Esophagus muscularis mucosa (tissue), 4 donors: ENCODE data around the gene FFAR2. TPM values are rescaled to one million over a fixed set of nuclear protein-coding genes. Genes with fewer than 3 reads are reported as not detected.
"Not testable (repeated sequence)": the region's sequence is repeated elsewhere in the genome, so short reads cannot be mapped to it uniquely, and the experiment has no call there.

Experiments
- DNase-seq: peaks from one replicate; pipeline ENCODE4 v3.0.0-alpha.2; 2017; ENCODE audit errors: extremely low spot score
- H3K27ac ChIP-seq, 4 donors: fragments of 200-600 bp; sonication (generic); replicated peaks in 1 of 4; 1 replicate in 3 of 4; 2 replicates in 1 of 4; pipeline ENCODE4 v1.5.1; 2016 to 2019; ENCODE audit warnings: mild to moderate bottlenecking in 1 of 4
- H3K27me3 ChIP-seq, 4 donors: fragments of 200-600 bp; sonication (generic); one replicate each; pipeline versions ENCODE4 v1.5.1 to v1.6.0; 2016 to 2019
- H3K36me3 ChIP-seq, 4 donors: fragments of 200-600 bp; sonication (generic); one replicate each; pipeline ENCODE4 v1.5.1; 2016 to 2019
- H3K4me1 ChIP-seq, 4 donors: fragments of 200-600 bp; sonication (generic); one replicate each; pipeline ENCODE4 v1.5.1; 2016 to 2019
- H3K4me3 ChIP-seq, 4 donors: fragments of 200-600 bp; sonication (generic); 1 replicate in 2 of 4; 2 replicates in 2 of 4; pipeline ENCODE4 v1.5.1; 2016 to 2019; ENCODE audit warnings: mild to moderate bottlenecking in 4 of 4, moderate library complexity in 1 of 4
- H3K9me3 ChIP-seq, 4 donors: fragments of 200-600 bp; sonication (generic); 1 replicate in 3 of 4; 2 replicates in 1 of 4; pipeline ENCODE4 v1.5.1; 2016 to 2019
- EP300 ChIP-seq: sonication (generic); formaldehyde crosslinking; IDR thresholded peaks from one replicate; pipeline ENCODE4 v1.6.1; 2017; ENCODE audit warnings: antibody characterized with exemption
- POLR2A ChIP-seq: fragments of 450-650 bp; IDR thresholded peaks from one replicate; pipeline ENCODE4 v1.6.1; 2017; ENCODE audit warnings: antibody characterized with exemption, moderate library complexity, mild to moderate bottlenecking, low read depth
- POLR2AphosphoS5 ChIP-seq, 2 donors: sonication (generic); formaldehyde crosslinking; IDR thresholded peaks; one replicate each; pipeline ENCODE4 v1.6.1; 2017; ENCODE audit warnings: antibody characterized with exemption in 2 of 2
- WGBS: methylation state at CpG from one replicate; pipeline ENCODE4 v1.1.5; 2018; 5-methylcytosine and 5-hydroxymethylcytosine counted together
- intact Hi-C: fragments of 100-400 bp; cut with DNase I; formaldehyde crosslinking; loops from one replicate; pipeline ENCODE4 v1.15.1; 2023
- total RNA-seq, 4 donors: library from RNA; depleted of rRNA; stranded (reverse); fragments of >200 nt; gene quantifications; one replicate each; pipeline versions ENCODE4 v1.1.0 to v1.2.1, GENCODE V29; 2016
- TF ChIP-seq, protein P1 (sequence below), 3 experiments: fragments of 200-600 bp in 2 of 3; fragments of 450-650 bp in 1 of 3; sonication (generic) in 2 of 3; IDR thresholded peaks; one replicate each; pipeline ENCODE4 v1.5.1; 2017 to 2019; ENCODE audit warnings: antibody characterized with exemption in 3 of 3, mild to moderate bottlenecking in 2 of 3, moderate library complexity in 1 of 3

FFAR2 gene
- total RNA-seq, 4 donors from 2014 or later = 1.7 TPM; not detected in 3

DNA sequence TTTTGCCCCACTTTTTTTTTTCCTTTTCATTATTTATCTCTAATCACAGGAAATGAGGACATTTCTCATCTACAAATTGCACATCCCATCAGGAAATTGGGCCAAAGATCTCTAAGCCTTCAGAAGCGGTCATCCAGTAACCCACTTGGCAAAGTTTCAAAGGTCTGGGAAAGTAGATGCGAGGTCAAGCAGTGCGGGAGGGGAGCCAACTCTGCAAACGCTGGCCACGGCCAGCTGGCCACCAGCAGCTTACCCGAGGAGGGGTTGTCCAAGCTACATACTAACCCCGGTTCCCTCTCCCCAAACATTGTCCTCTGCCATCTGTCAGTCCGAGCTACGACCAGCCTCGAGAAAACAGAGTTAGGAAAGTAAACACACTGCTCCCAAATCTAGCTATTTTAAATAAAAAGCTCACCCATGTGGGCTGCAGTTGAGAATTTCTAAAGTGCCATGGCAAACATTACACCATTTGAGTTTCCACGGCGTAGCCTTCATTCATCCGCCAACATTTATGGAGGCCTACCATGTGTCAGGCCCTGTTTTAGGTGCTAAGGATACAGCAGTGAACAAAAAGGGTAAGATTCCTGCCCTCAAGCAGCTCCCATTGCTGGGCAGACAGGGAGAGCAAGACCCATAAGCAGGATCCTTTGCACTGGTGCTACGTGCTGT lies 11.5 kb downstream of the FFAR2 start:
- peak overlapping the region in 1 of 4 donors; percentile 44 for H3K27ac ChIP-seq
- H3K9me3 ChIP-seq = no peaks in the 10 kb centered on the region
- 48% methylated on average over 14 of the region's 14 CpGs for WGBS
- intact Hi-C loops = no loop called here
- no peak overlapping the region for H3K4me3 ChIP-seq
- H3K27me3 ChIP-seq = no peaks in the 10 kb centered on the region
- TF ChIP-seq POLR2AphosphoS5 (IDR thresholded peaks at IDR 0.05) (no peak), POLR2A (no peak), EP300 (no peak)
- TF ChIP-seq, protein P1, sequence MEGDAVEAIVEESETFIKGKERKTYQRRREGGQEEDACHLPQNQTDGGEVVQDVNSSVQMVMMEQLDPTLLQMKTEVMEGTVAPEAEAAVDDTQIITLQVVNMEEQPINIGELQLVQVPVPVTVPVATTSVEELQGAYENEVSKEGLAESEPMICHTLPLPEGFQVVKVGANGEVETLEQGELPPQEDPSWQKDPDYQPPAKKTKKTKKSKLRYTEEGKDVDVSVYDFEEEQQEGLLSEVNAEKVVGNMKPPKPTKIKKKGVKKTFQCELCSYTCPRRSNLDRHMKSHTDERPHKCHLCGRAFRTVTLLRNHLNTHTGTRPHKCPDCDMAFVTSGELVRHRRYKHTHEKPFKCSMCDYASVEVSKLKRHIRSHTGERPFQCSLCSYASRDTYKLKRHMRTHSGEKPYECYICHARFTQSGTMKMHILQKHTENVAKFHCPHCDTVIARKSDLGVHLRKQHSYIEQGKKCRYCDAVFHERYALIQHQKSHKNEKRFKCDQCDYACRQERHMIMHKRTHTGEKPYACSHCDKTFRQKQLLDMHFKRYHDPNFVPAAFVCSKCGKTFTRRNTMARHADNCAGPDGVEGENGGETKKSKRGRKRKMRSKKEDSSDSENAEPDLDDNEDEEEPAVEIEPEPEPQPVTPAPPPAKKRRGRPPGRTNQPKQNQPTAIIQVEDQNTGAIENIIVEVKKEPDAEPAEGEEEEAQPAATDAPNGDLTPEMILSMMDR (IDR thresholded peaks at IDR 0.05) = no peak
- H3K4me1 ChIP-seq = peaks cover 14 to 21% (median 17%) of the 10 kb centered on the region in 4 donors
- DNase-seq = no peak
- no peaks in the 10 kb centered on the region for H3K36me3 ChIP-seq

DNA sequence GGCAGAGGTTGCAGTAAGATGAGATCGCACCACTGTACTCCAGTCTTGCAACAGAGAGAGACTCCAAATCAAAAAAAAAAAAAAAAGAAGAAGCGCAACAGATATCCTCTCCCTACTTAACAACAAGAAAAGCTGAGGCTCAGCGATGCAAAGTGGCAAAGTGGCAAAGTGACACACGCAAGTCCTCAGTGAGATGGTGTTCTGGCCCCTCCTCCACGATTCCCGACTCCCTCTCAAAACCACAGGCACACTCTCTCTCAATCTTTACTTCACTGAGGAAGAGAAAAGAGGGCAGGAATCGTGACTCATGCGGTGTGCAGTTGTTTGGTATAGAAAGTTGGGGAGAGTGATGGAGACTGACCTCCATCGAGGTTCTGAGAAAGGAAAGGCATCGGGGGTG lies 12.6 kb downstream of the FFAR2 start:
- no peak for DNase-seq
- 84% methylated on average over 10 of the region's 10 CpGs for WGBS
- no peak overlapping the region for H3K27ac ChIP-seq
- H3K9me3 ChIP-seq = no peaks in the 10 kb centered on the region
- intact Hi-C loops = no loop called here
- H3K4me1 ChIP-seq = peaks cover 14 to 21% (median 17%) of the 10 kb centered on the region in 4 donors
- H3K27me3 ChIP-seq = no peaks in the 10 kb centered on the region
- no peak overlapping the region for H3K4me3 ChIP-seq
- TF ChIP-seq POLR2A = no peak
- no peak for TF ChIP-seq POLR2AphosphoS5 (IDR thresholded peaks at IDR 0.05)
- TF ChIP-seq EP300 = no peak
- H3K36me3 ChIP-seq = no peaks in the 10 kb centered on the region

DNA sequence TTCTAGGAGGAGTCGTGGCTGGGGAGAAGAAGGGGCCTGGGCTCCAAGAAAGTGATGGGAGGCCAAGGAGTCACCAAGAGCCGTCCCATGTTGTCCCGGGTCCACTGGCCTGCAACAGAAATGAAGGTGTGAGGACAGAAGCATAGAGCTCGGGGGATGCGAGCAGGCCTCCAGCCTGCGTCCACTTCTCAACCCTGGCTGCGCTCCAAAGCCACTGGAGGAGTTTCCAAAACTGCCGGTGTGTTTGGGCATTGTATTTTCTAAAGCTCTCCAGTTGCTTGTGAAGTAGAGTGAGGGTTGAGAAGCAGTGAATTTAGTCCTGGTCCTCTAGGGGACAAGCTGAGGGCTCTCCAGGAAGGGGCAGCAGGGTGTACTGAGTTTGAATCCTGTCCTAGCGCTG lies 13.0 kb downstream of the FFAR2 start:
- intact Hi-C loops = no loop called here
- 60% methylated on average over 7 of the region's 9 CpGs for WGBS
- TF ChIP-seq, protein P1 (IDR thresholded peaks at IDR 0.05) = no peak
- Histone ChIP-seq H3K4me3 (no peak overlapping the region), H3K27ac (no peak overlapping the region), H3K4me1 (peaks cover 14 to 21% (median 17%) of the 10 kb centered on the region in 4 donors), H3K27me3 (peaks cover 0 to 2% (median 0%) of the 10 kb centered on the region in 4 donors), H3K9me3 (no peaks in the 10 kb centered on the region), H3K36me3 (no peaks in the 10 kb centered on the region)
- DNase-seq = no peak

DNA sequence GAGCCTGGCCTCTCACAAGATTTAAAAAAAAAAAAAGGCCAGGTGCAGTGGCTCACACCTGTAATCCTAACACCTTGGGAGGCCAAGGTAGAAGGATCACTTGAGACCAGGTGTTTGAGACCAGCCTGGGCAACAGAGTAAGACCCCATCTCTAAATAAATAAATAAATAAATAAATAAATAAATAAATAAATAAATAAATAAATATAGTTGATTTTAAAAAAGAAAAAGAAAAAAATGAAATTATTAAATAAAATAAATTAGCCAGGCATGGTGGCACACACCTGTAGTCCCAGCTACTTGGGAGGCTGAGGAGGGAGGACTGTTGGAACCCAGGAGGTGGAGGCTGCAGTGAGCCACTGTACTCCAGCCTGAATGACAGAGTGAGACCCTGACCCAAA lies 13.7 kb downstream of the FFAR2 start:
- H3K4me3 ChIP-seq, H3K36me3 ChIP-seq, intact Hi-C loops, H3K9me3 ChIP-seq, H3K27ac ChIP-seq, H3K27me3 ChIP-seq, DNase-seq: not testable (repeated sequence)
- H3K4me1 ChIP-seq = peaks cover 14 to 21% (median 17%) of the 10 kb centered on the region in 4 donors

DNA sequence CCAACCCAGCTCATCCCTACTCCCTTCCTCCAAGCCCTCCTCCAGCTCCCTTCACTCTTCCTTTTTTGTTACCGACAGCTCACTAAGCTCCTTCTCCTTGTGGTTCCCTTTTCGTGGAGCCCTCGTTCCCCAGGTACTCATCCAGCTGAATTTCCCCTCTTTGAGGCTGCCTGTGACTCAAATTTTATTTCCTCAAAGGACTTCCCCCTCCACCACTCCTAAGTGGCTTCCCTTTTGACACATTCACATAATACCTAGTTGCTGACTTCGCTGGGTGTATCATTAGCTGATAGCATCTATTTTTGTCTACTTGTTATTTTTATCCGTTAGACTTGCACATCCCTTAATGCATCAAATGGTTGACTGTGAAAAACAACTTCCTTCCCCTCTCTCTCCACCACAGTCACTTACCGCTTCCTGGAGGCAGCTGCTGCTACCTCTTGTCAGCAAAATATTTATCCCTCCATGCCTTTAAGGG lies 14.5 kb downstream of the FFAR2 start:
- Histone ChIP-seq H3K27me3 (peaks cover 0 to 12% (median 0%) of the 10 kb centered on the region in 4 donors), H3K4me1 (peaks cover 14 to 21% (median 17%) of the 10 kb centered on the region in 4 donors), H3K27ac (no peak overlapping the region), H3K4me3 (no peak overlapping the region), H3K36me3 (no peaks in the 10 kb centered on the region), H3K9me3 (no peaks in the 10 kb centered on the region)
- WGBS = 27% methylated on average over 6 of the region's 6 CpGs
- DNase-seq = no peak
- intact Hi-C loops = no loop called here
- TF ChIP-seq EP300 = no peak
- TF ChIP-seq POLR2A = no peak
- TF ChIP-seq POLR2AphosphoS5 (IDR thresholded peaks at IDR 0.05) = no peak
- TF ChIP-seq, protein P1 (IDR thresholded peaks at IDR 0.05) = no peak

DNA sequence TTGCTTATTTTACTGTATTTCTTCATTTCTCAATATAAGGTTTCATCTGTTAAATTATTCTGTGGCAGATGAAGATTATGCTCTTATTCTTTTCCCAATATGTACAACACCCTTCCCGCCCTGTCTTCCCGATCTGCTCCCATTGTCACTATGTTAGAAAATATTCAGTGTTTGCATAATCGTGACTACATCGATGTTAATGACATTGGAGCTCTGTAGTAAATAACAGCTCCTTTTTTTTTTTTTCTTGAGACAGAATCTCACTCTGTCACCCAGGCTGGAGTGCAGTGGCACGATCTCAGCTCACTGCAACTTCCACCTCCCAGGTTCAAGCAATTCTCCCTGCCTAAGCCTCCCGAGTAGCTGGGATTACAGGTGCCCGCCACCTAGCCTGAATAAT lies 14.9 kb downstream of the FFAR2 start:
- H3K27ac ChIP-seq, intact Hi-C loops, DNase-seq, H3K9me3 ChIP-seq, H3K36me3 ChIP-seq, H3K4me3 ChIP-seq: not testable (repeated sequence)
- 70% methylated on average over 7 of the region's 7 CpGs for WGBS
- H3K27me3 ChIP-seq = peaks cover 0 to 16% (median 0%) of the 10 kb centered on the region in 4 donors
- H3K4me1 ChIP-seq = peaks cover 14 to 21% (median 17%) of the 10 kb centered on the region in 4 donors
